GM12878 (cell line): ENCODE measurements around the gene SPATS1. TPM values are rescaled to one million over a fixed set of nuclear protein-coding genes. Genes with fewer than 3 reads are reported as not detected.

Source experiments
- ATAC-seq: fragments of 200-7000 bp; cut with Tn5 transposase; 3 replicates; pipeline ENCODE4 v1.9.1; 2020; ENCODE audit warnings: mild to moderate bottlenecking, moderate library complexity
- BruUV-seq: library from RNA; stranded (reverse); fragments of 400-500 nt; replicated peaks from 2 replicates; lab custom pipeline; 2021; lab: Mats Ljungman, UMichigan
- CTCF ChIA-PET: fragments of 300-600 bp; sonication (Branson Sonifier 250); formaldehyde crosslinking; extraction: SDS; loops from one replicate; lab custom pipeline; 2021; ENCODE audit warnings: inconsistent platforms; lab: Yijun Ruan, JAX
- POLR2A ChIA-PET: fragments of 350-600 bp; formaldehyde crosslinking; extraction: SDS; loops from one replicate; lab custom pipeline; 2021; ENCODE audit warnings: inconsistent platforms; lab: Charles Lee
- RAD21 ChIA-PET: fragments of 300-600 bp; sonication (Branson Sonifier 250); formaldehyde crosslinking; loops from one replicate; lab custom pipeline; 2023; ENCODE audit warnings: antibody characterized with exemption; ENCODE audit not compliant: unreplicated experiment; lab: Charles Lee
- SMC1A ChIA-PET: fragments of 300-600 bp; sonication (Branson Sonifier 250); formaldehyde crosslinking; loops from one replicate; lab custom pipeline; 2023; ENCODE audit not compliant: unreplicated experiment, uncharacterized antibody; lab: Charles Lee
- DNase-seq: peaks from one replicate; pipeline ENCODE4 v3.0.0-alpha.2; 2011; ENCODE audit warnings: low read depth, low spot score
- FAIRE-seq: peaks from 3 replicates; lab custom pipeline; 2011; peaks lifted over from hg19 to GRCh38; lab: Jason Lieb, UNC
- H2AFZ ChIP-seq: 2 replicates; pipeline ENCODE4 v1.6.0; 2011; ENCODE audit warnings: low read depth, low read length, control low read depth; ENCODE audit not compliant: control insufficient read depth
- H3K27ac ChIP-seq: 2 replicates; pipeline ENCODE4 v1.5.1; 2011; ENCODE audit warnings: control low read depth; ENCODE audit not compliant: control insufficient read depth, insufficient read depth
- H3K27me3 ChIP-seq, 2 experiments: replicated peaks in 1 of 2; 2 replicates each; pipeline versions ENCODE4 v1.6.0 to v1.6.1; 2011; ENCODE audit warnings: low read length in 1 of 2; ENCODE audit not compliant: control insufficient read depth in 2 of 2, insufficient read depth in 2 of 2
- H3K36me3 ChIP-seq, 2 experiments: 2 replicates each; pipeline ENCODE4 v1.5.1; 2011; ENCODE audit warnings: low read length in 1 of 2; ENCODE audit not compliant: control insufficient read depth in 2 of 2, insufficient read depth in 2 of 2
- H3K4me1 ChIP-seq: 2 replicates; pipeline ENCODE4 v1.6.1; 2011; ENCODE audit warnings: mild to moderate bottlenecking, low read length, moderate library complexity, mixed read lengths; ENCODE audit not compliant: control insufficient read depth, insufficient read depth
- H3K4me2 ChIP-seq: 2 replicates; pipeline ENCODE4 v1.6.0; 2011; ENCODE audit warnings: control low read depth; ENCODE audit not compliant: control insufficient read depth, insufficient read depth
- H3K4me3 ChIP-seq: fragments of 200-600 bp; sonication (generic); 2 replicates; pipeline ENCODE4 v1.5.1; 2016
- H3K79me2 ChIP-seq: 2 replicates; pipeline ENCODE4 v1.6.0; 2011; ENCODE audit warnings: low read length; ENCODE audit not compliant: control insufficient read depth, insufficient read depth
- H3K9ac ChIP-seq: 2 replicates; pipeline ENCODE4 v1.8.0; 2011; ENCODE audit warnings: low read length, control low read depth, mixed read lengths; ENCODE audit not compliant: control insufficient read depth, insufficient read depth
- H3K9me3 ChIP-seq: replicated peaks from 3 replicates; pipeline ENCODE4 v1.5.1; 2011; ENCODE audit warnings: mild to moderate bottlenecking, low read length; ENCODE audit not compliant: control insufficient read depth, insufficient read depth
- H4K20me1 ChIP-seq: 2 replicates; pipeline ENCODE4 v1.6.0; 2011; ENCODE audit not compliant: control insufficient read depth, insufficient read depth
- ASH2L ChIP-seq: fragments of 300-600, 200-600 bp; sonication (generic); IDR thresholded peaks from 2 replicates; pipeline ENCODE4 v1.6.1; 2017; ENCODE audit warnings: low read depth, mild to moderate bottlenecking, borderline replicate concordance
- CHD2 ChIP-seq: IDR thresholded peaks from 2 replicates; pipeline ENCODE4 v1.6.1; 2011; ENCODE audit warnings: low read depth, low read length, improper control_type of control experiment, borderline replicate concordance
- FOS ChIP-seq: IDR thresholded peaks from 3 replicates; pipeline ENCODE4 v1.6.1; 2011; ENCODE audit warnings: borderline replicate concordance; ENCODE audit not compliant: insufficient read length; ENCODE audit errors: extremely low read depth
- IKZF1 ChIP-seq: fragments of 450-650 bp; conservative IDR thresholded peaks from 2 replicates; pipeline ENCODE4 v1.6.1; 2017; ENCODE audit warnings: antibody characterized with exemption, mild to moderate bottlenecking
- KAT2A ChIP-seq: conservative IDR thresholded peaks from 2 replicates; pipeline ENCODE4 v1.6.1; 2011; ENCODE audit warnings: low read depth, low read length; ENCODE audit not compliant: control insufficient read depth
- MYB ChIP-seq: fragments of 150-350 bp; IDR thresholded peaks from 2 replicates; pipeline ENCODE4 v1.6.1; 2014; ENCODE audit warnings: mild to moderate bottlenecking, low read depth, low read length, borderline replicate concordance
- PML ChIP-seq: IDR thresholded peaks from 2 replicates; pipeline ENCODE4 v1.6.1; 2012; ENCODE audit warnings: low read length, inconsistent platforms
- ZNF207 ChIP-seq: fragments of 450-650 bp; IDR thresholded peaks from 2 replicates; pipeline ENCODE4 v1.6.1; 2014; ENCODE audit warnings: antibody characterized with exemption, mild to moderate bottlenecking, borderline replicate concordance
- in situ Hi-C: fragments of 300-500 bp; cut with MboI; formaldehyde crosslinking; loops from 9 replicates; pipeline ENCODE4 v1.14.3; 2018; ENCODE audit warnings: mixed read lengths
- intact Hi-C: fragments of 100-400 bp; cut with micrococcal nuclease; formaldehyde crosslinking; loops from one replicate; pipeline ENCODE4 v1.14.2; 2022; ENCODE audit not compliant: unreplicated experiment
- polyA plus RNA-seq, 11 experiments: library from polyadenylated mRNA; depleted of rRNA in 4 of 11; unstranded in 6 of 11; stranded (reverse) in 5 of 11; fragments of >200 nt; fragmentation: Nextera tagmentation in 4 of 11; fragmentation: Illumina TruSeq in 1 of 11; extraction: Ambion mirVana in 4 of 11; extraction: Trizol in 1 of 11; gene quantifications; 1 replicate in 1 of 11; 2 replicates in 10 of 11; pipeline versions ENCODE4 v1.2.1 to v1.2.3, GENCODE V29; 2011 to 2016; ENCODE audit warnings: inconsistent platforms in 2 of 11, missing spikeins in 2 of 11, low read depth in 1 of 11
- total RNA-seq, 4 experiments: library from RNA; depleted of rRNA in 3 of 4; stranded (reverse); fragments of >200 nt in 3 of 4; fragmentation: Illumina TruSeq in 1 of 4; extraction: Trizol in 1 of 4; gene quantifications; 2 replicates each; pipeline versions ENCODE4 v1.2.1 to v1.2.3, GENCODE V29; 2013 to 2021
- TF ChIP-seq, protein P1 (sequence below): fragments of 450-650 bp; conservative IDR thresholded peaks from 2 replicates; pipeline ENCODE4 v1.6.1; 2017; ENCODE audit warnings: mild to moderate bottlenecking, moderate library complexity
- TF ChIP-seq, protein P2 (sequence below): IDR thresholded peaks from 2 replicates; pipeline ENCODE4 v1.6.1; 2012; ENCODE audit warnings: low read depth, low read length, improper control_type of control experiment
- TF ChIP-seq, protein P3 (sequence below): fragments of 450-650 bp; IDR thresholded peaks from 2 replicates; pipeline ENCODE4 v1.6.1; 2016; ENCODE audit warnings: mild to moderate bottlenecking
- TF ChIP-seq, protein P4 (sequence below): fragments of 450-650 bp; IDR thresholded peaks from 2 replicates; pipeline ENCODE4 v1.6.1; 2017; ENCODE audit warnings: antibody characterized with exemption, mild to moderate bottlenecking, moderate library complexity
- TF ChIP-seq, protein P5 (sequence below): fragments of 450-650 bp; IDR thresholded peaks from 2 replicates; pipeline ENCODE4 v1.6.1; 2014; ENCODE audit warnings: mild to moderate bottlenecking

Gene SPATS1
- total and polyA plus RNA-seq, 10 of the 15 experiments (the other 5 are each of a cell fraction or from before 2014, with no cell fraction given): 0.12 TPM; not detected in 9

DNA sequence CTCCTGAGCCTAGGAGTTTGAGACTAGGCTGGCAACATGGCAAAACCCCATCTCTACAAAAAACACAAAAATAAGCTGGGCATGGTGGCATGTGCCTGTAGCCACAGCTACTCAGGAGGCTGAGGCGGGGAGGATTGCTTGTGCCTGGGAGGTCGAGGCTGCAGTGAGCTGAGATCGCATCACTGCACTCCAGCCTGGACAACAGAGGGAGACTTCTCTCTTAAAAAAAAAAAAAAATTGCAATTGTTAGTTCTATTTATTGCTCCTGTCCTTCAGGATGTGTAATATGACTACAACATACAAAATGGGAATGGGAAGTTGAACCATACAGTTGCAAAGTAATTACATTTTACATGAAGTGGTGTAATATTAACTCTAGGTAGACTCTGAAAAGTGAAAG, 21.2 kb upstream of the SPATS1 start (continued):
- TF ChIP-seq ASH2L (no peak), IKZF1 (no peak), PML (no peak)
- TF ChIP-seq, protein P1, sequence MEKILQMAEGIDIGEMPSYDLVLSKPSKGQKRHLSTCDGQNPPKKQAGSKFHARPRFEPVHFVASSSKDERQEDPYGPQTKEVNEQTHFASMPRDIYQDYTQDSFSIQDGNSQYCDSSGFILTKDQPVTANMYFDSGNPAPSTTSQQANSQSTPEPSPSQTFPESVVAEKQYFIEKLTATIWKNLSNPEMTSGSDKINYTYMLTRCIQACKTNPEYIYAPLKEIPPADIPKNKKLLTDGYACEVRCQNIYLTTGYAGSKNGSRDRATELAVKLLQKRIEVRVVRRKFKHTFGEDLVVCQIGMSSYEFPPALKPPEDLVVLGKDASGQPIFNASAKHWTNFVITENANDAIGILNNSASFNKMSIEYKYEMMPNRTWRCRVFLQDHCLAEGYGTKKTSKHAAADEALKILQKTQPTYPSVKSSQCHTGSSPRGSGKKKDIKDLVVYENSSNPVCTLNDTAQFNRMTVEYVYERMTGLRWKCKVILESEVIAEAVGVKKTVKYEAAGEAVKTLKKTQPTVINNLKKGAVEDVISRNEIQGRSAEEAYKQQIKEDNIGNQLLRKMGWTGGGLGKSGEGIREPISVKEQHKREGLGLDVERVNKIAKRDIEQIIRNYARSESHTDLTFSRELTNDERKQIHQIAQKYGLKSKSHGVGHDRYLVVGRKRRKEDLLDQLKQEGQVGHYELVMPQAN: no peak
- TF ChIP-seq, protein P2, sequence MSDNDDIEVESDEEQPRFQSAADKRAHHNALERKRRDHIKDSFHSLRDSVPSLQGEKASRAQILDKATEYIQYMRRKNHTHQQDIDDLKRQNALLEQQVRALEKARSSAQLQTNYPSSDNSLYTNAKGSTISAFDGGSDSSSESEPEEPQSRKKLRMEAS: no peak

DNA sequence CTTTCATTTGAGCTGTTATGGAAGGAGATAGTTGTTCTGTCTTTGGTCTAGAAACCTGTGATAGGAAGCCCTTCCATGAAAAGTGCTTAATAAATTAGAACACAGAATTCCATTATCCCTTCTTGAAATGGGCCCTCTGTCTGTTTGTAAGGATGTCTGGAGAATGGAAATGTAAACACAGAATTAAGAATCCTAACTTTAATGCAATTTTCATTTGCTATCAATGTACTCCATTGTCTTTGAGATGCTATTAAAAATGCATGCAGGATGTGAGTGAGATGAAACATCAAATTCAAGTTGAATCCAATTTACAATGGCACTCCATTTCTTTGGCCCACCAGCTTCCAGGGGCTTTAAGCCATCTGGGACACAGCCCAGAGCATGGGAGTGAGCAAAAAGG, 15.4 kb upstream of the SPATS1 start:
- Histone ChIP-seq H3K9me3 (no peaks in the 10 kb centered on the region), H3K4me1 (no peaks in the 10 kb centered on the region), H3K79me2 (no peaks in the 10 kb centered on the region), H2AFZ (no peak overlapping the region), H3K4me3 (no peak overlapping the region), H4K20me1 (no peaks in the 10 kb centered on the region), H3K36me3 (no peaks in the 10 kb centered on the region), H3K9ac (no peak overlapping the region), H3K27ac (no peak overlapping the region), H3K4me2 (no peak overlapping the region), H3K27me3 (peaks cover 0 to 8% of the 10 kb centered on the region in 2 experiments; a peak in 2 of 4 replicates)
- FAIRE-seq (no peak), DNase-seq (no peak), ATAC-seq (no peak)
- SMC1A ChIA-PET: no interaction called here
- POLR2A ChIA-PET: no interaction called here
- CTCF ChIA-PET: no interaction called here
- BruUV-seq: no TSS peak
- RAD21 ChIA-PET: no interaction called here
- in situ Hi-C loops (no loop called here), intact Hi-C loops (no loop called here)
- TF ChIP-seq CHD2: no peak
- TF ChIP-seq FOS: no peak
- no peak for TF ChIP-seq KAT2A
- TF ChIP-seq ZNF207: no peak
- TF ChIP-seq, protein P3, sequence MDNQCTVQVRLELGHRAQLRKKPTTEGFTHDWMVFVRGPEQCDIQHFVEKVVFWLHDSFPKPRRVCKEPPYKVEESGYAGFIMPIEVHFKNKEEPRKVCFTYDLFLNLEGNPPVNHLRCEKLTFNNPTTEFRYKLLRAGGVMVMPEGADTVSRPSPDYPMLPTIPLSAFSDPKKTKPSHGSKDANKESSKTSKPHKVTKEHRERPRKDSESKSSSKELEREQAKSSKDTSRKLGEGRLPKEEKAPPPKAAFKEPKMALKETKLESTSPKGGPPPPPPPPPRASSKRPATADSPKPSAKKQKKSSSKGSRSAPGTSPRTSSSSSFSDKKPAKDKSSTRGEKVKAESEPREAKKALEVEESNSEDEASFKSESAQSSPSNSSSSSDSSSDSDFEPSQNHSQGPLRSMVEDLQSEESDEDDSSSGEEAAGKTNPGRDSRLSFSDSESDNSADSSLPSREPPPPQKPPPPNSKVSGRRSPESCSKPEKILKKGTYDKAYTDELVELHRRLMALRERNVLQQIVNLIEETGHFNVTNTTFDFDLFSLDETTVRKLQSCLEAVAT: no peak
- TF ChIP-seq, protein P4, sequence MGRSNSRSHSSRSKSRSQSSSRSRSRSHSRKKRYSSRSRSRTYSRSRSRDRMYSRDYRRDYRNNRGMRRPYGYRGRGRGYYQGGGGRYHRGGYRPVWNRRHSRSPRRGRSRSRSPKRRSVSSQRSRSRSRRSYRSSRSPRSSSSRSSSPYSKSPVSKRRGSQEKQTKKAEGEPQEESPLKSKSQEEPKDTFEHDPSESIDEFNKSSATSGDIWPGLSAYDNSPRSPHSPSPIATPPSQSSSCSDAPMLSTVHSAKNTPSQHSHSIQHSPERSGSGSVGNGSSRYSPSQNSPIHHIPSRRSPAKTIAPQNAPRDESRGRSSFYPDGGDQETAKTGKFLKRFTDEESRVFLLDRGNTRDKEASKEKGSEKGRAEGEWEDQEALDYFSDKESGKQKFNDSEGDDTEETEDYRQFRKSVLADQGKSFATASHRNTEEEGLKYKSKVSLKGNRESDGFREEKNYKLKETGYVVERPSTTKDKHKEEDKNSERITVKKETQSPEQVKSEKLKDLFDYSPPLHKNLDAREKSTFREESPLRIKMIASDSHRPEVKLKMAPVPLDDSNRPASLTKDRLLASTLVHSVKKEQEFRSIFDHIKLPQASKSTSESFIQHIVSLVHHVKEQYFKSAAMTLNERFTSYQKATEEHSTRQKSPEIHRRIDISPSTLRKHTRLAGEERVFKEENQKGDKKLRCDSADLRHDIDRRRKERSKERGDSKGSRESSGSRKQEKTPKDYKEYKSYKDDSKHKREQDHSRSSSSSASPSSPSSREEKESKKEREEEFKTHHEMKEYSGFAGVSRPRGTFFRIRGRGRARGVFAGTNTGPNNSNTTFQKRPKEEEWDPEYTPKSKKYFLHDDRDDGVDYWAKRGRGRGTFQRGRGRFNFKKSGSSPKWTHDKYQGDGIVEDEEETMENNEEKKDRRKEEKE: no peak
- TF ChIP-seq, protein P5, sequence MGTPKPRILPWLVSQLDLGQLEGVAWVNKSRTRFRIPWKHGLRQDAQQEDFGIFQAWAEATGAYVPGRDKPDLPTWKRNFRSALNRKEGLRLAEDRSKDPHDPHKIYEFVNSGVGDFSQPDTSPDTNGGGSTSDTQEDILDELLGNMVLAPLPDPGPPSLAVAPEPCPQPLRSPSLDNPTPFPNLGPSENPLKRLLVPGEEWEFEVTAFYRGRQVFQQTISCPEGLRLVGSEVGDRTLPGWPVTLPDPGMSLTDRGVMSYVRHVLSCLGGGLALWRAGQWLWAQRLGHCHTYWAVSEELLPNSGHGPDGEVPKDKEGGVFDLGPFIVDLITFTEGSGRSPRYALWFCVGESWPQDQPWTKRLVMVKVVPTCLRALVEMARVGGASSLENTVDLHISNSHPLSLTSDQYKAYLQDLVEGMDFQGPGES: no peak
- no peak for TF ChIP-seq MYB
- TF ChIP-seq PML: no peak
